Spleen (tissue), 7 donors: ENCODE data around the gene JAML.

Experiments used
- CTCF ChIP-seq, 11 experiments: fragments of 200-600 bp in 7 of 11; fragments of 450-650 bp in 4 of 11; sonication (generic) in 4 of 11; IDR thresholded peaks in 8 of 11; conservative IDR thresholded peaks in 3 of 11; 1 replicate in 7 of 11; 2 replicates in 4 of 11; pipeline versions ENCODE4 v1.4.0 to v1.8.0; 2016 to 2021; ENCODE audit warnings: antibody characterized with exemption in 11 of 11, inconsistent platforms in 4 of 11, mild to moderate bottlenecking in 1 of 11
- POLR2AphosphoS5 ChIP-seq, 3 donors: sonication (generic); formaldehyde crosslinking; IDR thresholded peaks; one replicate each; pipeline ENCODE4 v1.5.1; 2017; ENCODE audit warnings: antibody characterized with exemption in 3 of 3
- donor health status: DM: no; HTN: no; CAD: no; lungs with moderate emphysema.
- donor health status: DM: no; HTN: no; CAD: no.
- donor health status: DM: no; HTN: no; CAD: no.

- TF ChIP-seq CTCF (IDR thresholded peaks at IDR 0.05 in 8 of 11, conservative IDR thresholded peaks at IDR 0.05 in 3 of 11) (no peak), POLR2AphosphoS5 (IDR thresholded peaks at IDR 0.05) (no peak)
Observed at GRCh38 chr11:118164885-118165284, 59.9 kb downstream of the JAML start.
